Activated CD4-positive, alpha-beta memory T cell treated with anti-CD3 and anti-CD28 coated beads for 36 hours (primary cell): ENCODE data around the gene POLR3E. TPM values are rescaled to one million over a fixed set of nuclear protein-coding genes. Genes with fewer than 3 reads are reported as not detected.
"Not testable (repeated sequence)": the region's sequence is repeated elsewhere in the genome, so short reads cannot be mapped to it uniquely, and the experiment has no call there.

Experiments
- CTCF ChIA-PET: fragments of 350-600 bp; sonication (Branson Sonifier 250); formaldehyde crosslinking; loops from one replicate; lab custom pipeline; 2021; ENCODE audit warnings: antibody characterized with exemption, inconsistent platforms; lab: Charles Lee
- POLR2A ChIA-PET: fragments of 350-600 bp; sonication (Branson Sonifier 250); formaldehyde crosslinking; loops from one replicate; lab custom pipeline; 2021; ENCODE audit warnings: antibody characterized with exemption; lab: Charles Lee
- DNase-seq: peaks from one replicate; pipeline ENCODE4 v3.0.0-alpha.2; 2020
- H3K27ac Mint-ChIP-seq: one replicate; pipeline ENCODE4 v1.8.0; 2021; ENCODE audit warnings: mixed read lengths
- H3K27me3 Mint-ChIP-seq: one replicate; pipeline ENCODE4 v1.8.0; 2021; ENCODE audit warnings: mixed read lengths
- H3K36me3 Mint-ChIP-seq: one replicate; pipeline ENCODE4 v1.8.0; 2021; ENCODE audit warnings: mixed read lengths
- H3K4me1 Mint-ChIP-seq: one replicate; pipeline ENCODE4 v1.8.0; 2021; ENCODE audit warnings: low read depth, mixed read lengths
- H3K4me3 Mint-ChIP-seq: one replicate; pipeline ENCODE4 v1.8.0; 2021; ENCODE audit warnings: mild to moderate bottlenecking, mixed read lengths
- H3K9me3 Mint-ChIP-seq: one replicate; pipeline ENCODE4 v1.8.0; 2021; ENCODE audit warnings: mixed read lengths
- intact Hi-C: fragments of 100-400 bp; cut with micrococcal nuclease; formaldehyde crosslinking; loops from one replicate; pipeline ENCODE4 v1.15.1; 2023
- total RNA-seq, 2 experiments: library from RNA; stranded (reverse); gene quantifications; one replicate each; pipeline ENCODE4 v1.2.3, GENCODE V29; 2021

POLR3E gene
- total RNA-seq, 2 experiments from 2014 or later = 75.0 to 80.3 TPM

- peaks cover 10% of the 10 kb centered on the region for H3K36me3 Mint-ChIP-seq
- H3K4me3 Mint-ChIP-seq = no peak overlapping the region
- CTCF ChIA-PET = interaction anchor here (0.6 kb wide), 1 partner anchor 27 kb away, joined by 3 read pairs; no protein-coding TSS in a partner anchor
- H3K9me3 Mint-ChIP-seq = no peaks in the 10 kb centered on the region
- H3K4me1 Mint-ChIP-seq = peaks cover 7% of the 10 kb centered on the region
- no peak overlapping the region for H3K27ac Mint-ChIP-seq
- intact Hi-C loops = no loop called here
- no peak for DNase-seq
- H3K27me3 Mint-ChIP-seq = peaks cover under 1% of the 10 kb centered on the region
- POLR2A ChIA-PET = no interaction called here
Observed at GRCh38 chr16:22293137-22294106, 3.8 kb upstream of the POLR3E start.

DNA sequence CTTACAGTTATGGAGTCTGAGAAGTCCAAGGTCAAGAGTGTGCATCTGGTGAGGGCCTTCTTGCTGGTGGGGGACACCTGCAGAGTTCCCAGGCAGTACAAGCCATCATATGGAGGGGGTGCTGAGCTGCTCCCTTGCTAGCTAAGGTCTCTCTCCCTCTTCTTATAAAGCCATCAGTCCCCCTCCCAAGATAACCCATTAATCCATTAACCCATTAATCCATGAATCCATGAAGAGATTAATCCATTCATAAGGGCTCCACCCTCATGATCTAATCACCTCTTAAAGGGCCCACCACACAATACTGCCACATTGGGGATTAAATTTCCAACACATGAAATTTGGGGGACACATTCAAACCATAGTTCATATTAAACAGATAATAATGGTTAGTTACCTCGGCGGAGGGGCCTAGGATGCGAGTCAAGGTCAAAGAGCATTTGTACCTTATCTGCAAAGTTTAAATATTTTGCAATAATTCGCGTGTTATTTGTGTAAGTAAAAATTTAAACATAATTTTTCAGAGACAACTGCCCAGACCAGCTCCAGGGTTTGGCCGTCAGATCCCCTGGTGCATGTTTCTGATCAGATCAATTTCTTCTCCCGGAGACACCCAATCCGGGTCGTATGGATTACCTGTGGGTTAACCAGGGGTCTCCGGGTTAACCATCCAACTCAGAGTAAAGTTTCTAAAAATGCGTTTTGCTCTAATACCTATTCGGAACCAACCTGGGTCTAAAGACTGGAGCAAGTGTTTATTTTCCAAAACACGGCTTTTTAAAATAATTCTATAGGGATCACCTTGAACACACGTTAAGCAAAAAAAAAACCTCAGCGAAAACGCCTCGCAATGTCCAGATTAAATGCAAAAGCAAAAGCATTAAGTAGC lies 740 bp upstream of the POLR3E start:
- Mint-ChIP-seq H3K9me3 (no peaks in the 10 kb centered on the region), H3K36me3 (peaks cover 26% of the 10 kb centered on the region), H3K27ac (peak overlapping the region; percentile 97), H3K27me3 (peaks cover 1% of the 10 kb centered on the region), H3K4me3 (peak overlapping the region; percentile 94), H3K4me1 (peaks cover 35% of the 10 kb centered on the region)
- peak; percentile 18 for DNase-seq
- intact Hi-C loops = loop anchor here (1.0 to 2.0 kb wide), 5 partner anchors 56 to 290 kb away; partner anchors contain the start of gene EEF2K
- ChIA-PET POLR2A (interaction anchor here (2.8 to 5.9 kb wide), 2 partner anchors 89 to 105 kb away, joined by 28 to 29 read pairs; partner anchors contain the start of gene EEF2K), CTCF (interaction anchor here (0.5 to 3.1 kb wide), 16 partner anchors 21 to 298 kb away, joined by 3 to 18 read pairs (median 4); partner anchors contain the start of gene EEF2K)

DNA sequence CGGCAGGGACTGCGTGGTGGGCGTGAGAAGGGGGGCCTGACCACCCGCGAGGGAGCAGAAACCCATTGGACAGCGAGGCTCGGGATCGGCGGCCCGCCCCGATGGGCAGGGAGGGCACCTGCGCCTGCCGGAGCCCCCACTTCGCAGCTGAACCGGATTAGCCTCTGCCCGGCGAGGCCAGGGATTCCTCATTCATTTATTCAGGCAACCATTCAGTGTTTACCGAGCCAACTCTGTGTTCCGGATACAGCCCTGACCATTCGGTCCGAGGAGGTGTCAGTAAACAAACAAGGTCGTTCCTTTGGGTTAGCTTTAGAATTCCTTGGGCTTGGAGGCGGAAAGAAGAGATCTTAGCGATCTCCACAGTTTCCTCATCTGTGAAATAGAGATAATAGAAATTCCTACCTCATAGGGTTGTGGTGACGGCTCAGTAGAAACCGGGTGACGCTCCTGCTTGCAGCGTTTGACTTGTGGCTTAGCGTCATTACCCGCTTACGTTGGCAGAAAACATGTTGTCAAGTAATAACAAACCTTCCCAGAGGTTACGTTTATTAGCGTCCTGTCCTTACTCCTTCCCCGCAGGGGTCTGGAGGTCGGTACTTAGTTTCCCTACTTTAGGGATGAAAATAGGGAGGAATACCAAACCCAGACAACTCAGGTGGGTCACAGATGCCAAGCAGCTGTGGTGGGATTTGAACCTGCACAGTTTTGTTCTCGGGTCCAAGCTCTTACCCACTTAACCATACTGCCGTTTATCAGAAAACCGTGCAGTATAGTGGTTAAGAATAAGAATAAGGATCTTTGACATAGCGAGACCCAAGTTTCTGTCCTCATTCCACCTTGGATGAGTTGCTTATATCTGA lies 893 bp downstream of the POLR3E start:
- POLR2A ChIA-PET = interaction anchor here (0.9 to 5.9 kb wide), 7 partner anchors 16 to 345 kb away, joined by 3 to 29 read pairs (median 5); partner anchors contain the start of genes EEF2K and UQCRC2
- peak; percentile 82 for DNase-seq
- peaks cover 44% of the 10 kb centered on the region for H3K4me1 Mint-ChIP-seq
- H3K36me3 Mint-ChIP-seq = peaks cover 35% of the 10 kb centered on the region
- peaks cover 1% of the 10 kb centered on the region for H3K27me3 Mint-ChIP-seq
- CTCF ChIA-PET = interaction anchor here (0.9 to 3.8 kb wide), 8 partner anchors 14 to 220 kb away, joined by 3 to 41 read pairs (median 7); partner anchors contain the start of gene EEF2K
- no peaks in the 10 kb centered on the region for H3K9me3 Mint-ChIP-seq
- H3K27ac Mint-ChIP-seq = peak overlapping the region; percentile 97
- H3K4me3 Mint-ChIP-seq = peak overlapping the region; percentile 94
- intact Hi-C loops = loop anchor here (1.0 to 2.0 kb wide), 7 partner anchors 57 to 291 kb away; partner anchors contain the start of genes CDR2 and EEF2K

GRCh38 chr16:22299036-22299435 lies 1.8 kb downstream of the POLR3E start:
- H3K27me3 Mint-ChIP-seq = peaks cover 1% of the 10 kb centered on the region
- ChIA-PET POLR2A (interaction anchor here (0.9 to 5.9 kb wide), 7 partner anchors 15 to 346 kb away, joined by 3 to 29 read pairs (median 5); partner anchors contain the start of genes EEF2K and UQCRC2), CTCF (interaction anchor here (1.4 to 3.8 kb wide), 6 partner anchors 13 to 221 kb away, joined by 3 to 41 read pairs (median 13); partner anchors contain the start of gene EEF2K)
- H3K27ac Mint-ChIP-seq = peak overlapping the region; percentile 97
- H3K36me3 Mint-ChIP-seq = peaks cover 38% of the 10 kb centered on the region
- peaks cover 44% of the 10 kb centered on the region for H3K4me1 Mint-ChIP-seq
- H3K9me3 Mint-ChIP-seq = no peaks in the 10 kb centered on the region
- H3K4me3 Mint-ChIP-seq = no peak overlapping the region
- no peak for DNase-seq
- intact Hi-C loops = loop anchor here (2.0 kb wide), 1 partner anchor 58 kb away; no protein-coding TSS in a partner anchor

DNA sequence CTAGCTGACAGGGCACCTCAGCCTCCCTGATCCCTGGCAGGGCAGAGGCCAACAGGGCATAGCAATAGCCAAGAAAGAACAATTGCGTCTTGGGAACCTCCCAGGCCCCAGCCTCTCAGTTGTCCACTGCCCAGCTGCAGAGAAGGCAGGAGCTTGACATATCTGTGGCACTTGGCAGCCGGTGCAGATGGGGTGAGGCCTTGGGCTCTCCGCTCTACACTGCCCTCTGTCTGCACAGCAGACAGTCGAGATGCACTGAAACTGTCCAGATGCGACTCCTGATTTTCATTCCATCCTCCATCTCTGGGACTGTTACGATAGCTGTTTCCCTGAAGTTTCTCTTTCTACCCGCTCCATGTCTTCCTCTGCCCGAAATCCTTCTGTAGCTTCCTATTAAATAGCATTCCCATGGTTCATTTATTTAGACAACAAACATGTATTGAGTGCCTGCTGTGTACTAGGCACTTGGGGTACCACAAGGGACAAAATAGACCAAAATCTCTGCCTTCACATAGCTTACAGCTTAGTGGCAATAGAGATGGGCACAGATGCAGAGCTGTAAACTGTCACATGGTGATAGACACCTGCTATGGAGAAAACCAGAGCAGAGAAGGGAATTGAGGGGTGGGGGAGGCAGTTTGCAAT lies 3.3 kb downstream of the POLR3E start:
- Mint-ChIP-seq H3K27ac (peak overlapping the region; percentile 58), H3K36me3 (peaks cover 43% of the 10 kb centered on the region), H3K4me3 (no peak overlapping the region), H3K27me3 (peaks cover 1% of the 10 kb centered on the region), H3K9me3 (no peaks in the 10 kb centered on the region), H3K4me1 (peaks cover 44% of the 10 kb centered on the region)
- DNase-seq = peak; percentile 66
- POLR2A ChIA-PET = interaction anchor here (0.6 to 5.9 kb wide), 4 partner anchors 93 to 301 kb away, joined by 3 to 28 read pairs (median 4); partner anchors contain the start of gene EEF2K
- CTCF ChIA-PET = interaction anchor here (0.6 to 3.8 kb wide), 21 partner anchors 11 to 1398 kb away, joined by 3 to 41 read pairs (median 4); partner anchors contain the start of genes CDR2 and EEF2K
- intact Hi-C loops = no loop called here

- POLR2A ChIA-PET = interaction anchor here (5.9 kb wide), 1 partner anchor 94 kb away, joined by 28 read pairs; the partner anchor contains the start of gene EEF2K
- peaks cover 39% of the 10 kb centered on the region for H3K4me1 Mint-ChIP-seq
- H3K4me3 Mint-ChIP-seq, H3K27ac Mint-ChIP-seq, H3K9me3 Mint-ChIP-seq, DNase-seq, intact Hi-C loops, H3K27me3 Mint-ChIP-seq: not testable (repeated sequence)
- CTCF ChIA-PET = interaction anchor here (1.4 to 3.8 kb wide), 3 partner anchors 52 to 106 kb away, joined by 3 to 41 read pairs (median 29); partner anchors contain the start of gene EEF2K
- peaks cover 46% of the 10 kb centered on the region for H3K36me3 Mint-ChIP-seq
Observed at GRCh38 chr16:22301423-22301822, 4.2 kb downstream of the POLR3E start.

DNA sequence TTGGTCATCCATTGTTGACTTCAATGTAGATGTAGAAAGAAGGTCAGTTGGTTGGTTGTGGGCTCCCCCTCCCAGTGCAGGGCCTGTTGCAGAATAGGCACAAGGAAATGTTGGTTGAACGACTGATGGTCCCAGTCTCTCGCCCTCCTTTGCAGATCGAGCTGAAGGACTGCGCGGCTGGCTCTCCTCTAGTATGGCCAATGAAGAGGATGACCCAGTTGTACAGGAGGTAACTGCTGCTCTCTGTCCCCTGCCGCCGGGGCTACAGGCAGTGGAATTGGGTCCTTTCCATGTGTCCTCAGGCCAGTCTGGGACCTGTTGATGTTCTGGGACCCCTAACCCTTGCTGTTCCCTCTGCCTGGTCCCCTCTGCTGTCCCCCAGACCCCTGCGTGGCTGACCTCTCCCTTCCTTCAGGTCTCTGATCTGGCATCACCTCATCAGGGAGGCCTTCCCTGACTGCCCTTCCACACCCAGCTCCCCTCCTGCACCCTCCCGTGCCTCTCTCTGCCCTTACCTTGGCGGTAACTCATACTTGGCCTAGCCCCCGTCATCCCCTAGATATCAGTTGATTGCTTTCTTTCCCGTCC lies 5.7 kb downstream of the POLR3E start:
- DNase-seq = no peak
- Mint-ChIP-seq H3K36me3 (peaks cover 44% of the 10 kb centered on the region), H3K27ac (no peak overlapping the region), H3K27me3 (peaks cover 1% of the 10 kb centered on the region), H3K9me3 (no peaks in the 10 kb centered on the region), H3K4me1 (peaks cover 38% of the 10 kb centered on the region), H3K4me3 (no peak overlapping the region)
- ChIA-PET CTCF (no interaction called here), POLR2A (no interaction called here)
- intact Hi-C loops = no loop called here

DNA sequence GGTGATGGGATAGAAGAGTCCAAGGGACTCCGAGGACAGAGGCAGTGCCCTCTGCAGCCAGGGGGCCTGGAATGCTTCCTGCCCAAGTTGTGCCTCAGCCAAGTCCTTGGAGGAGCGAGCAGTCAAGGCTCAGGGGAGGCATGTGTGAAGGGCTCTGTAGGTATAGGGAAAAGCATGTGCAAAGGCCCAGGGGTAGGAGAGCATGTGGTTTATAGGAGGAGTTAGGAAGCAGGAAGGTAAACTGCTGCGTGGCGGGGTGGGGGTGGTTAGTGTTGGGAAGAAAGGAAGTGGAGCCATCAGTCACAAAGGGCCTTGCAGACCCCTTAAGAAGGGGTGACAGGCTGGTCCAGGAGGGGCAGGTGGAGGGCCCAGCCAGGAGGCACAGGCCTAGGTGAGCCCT lies 7.2 kb downstream of the POLR3E start:
- intact Hi-C loops = no loop called here
- no peak for DNase-seq
- peaks cover 36% of the 10 kb centered on the region for H3K36me3 Mint-ChIP-seq

GRCh38 chr16:22306788-22307187 lies 9.6 kb downstream of the POLR3E start:
- H3K27me3 Mint-ChIP-seq = no peaks in the 10 kb centered on the region
- H3K27ac Mint-ChIP-seq = no peak overlapping the region
- ChIA-PET POLR2A (no interaction called here), CTCF (interaction anchor here (2.3 kb wide), 1 partner anchor 15 kb away, joined by 8 read pairs; no protein-coding TSS in a partner anchor)
- no peak overlapping the region for H3K4me3 Mint-ChIP-seq
- H3K9me3 Mint-ChIP-seq = no peaks in the 10 kb centered on the region
- no peak for DNase-seq
- peaks cover 33% of the 10 kb centered on the region for H3K36me3 Mint-ChIP-seq
- H3K4me1 Mint-ChIP-seq = peaks cover 8% of the 10 kb centered on the region
- intact Hi-C loops = no loop called here

More for the DNA sequence above, 7.2 kb downstream of the POLR3E start:
- Mint-ChIP-seq H3K4me1 (peaks cover 26% of the 10 kb centered on the region), H3K4me3 (no peak overlapping the region), H3K27ac (no peak overlapping the region), H3K9me3 (no peaks in the 10 kb centered on the region), H3K27me3 (no peaks in the 10 kb centered on the region)
- CTCF ChIA-PET = interaction anchor here (0.5 to 1.1 kb wide), 2 partner anchors 14 to 45 kb away, joined by 3 read pairs; no protein-coding TSS in a partner anchor
- POLR2A ChIA-PET = no interaction called here
